Right lobe of liver (tissue), 6 donors: ENCODE results near the gene CYBA. TPM values are rescaled to one million over a fixed set of nuclear protein-coding genes. Genes with fewer than 3 reads are reported as not detected.

Experiments used
- ATAC-seq, 4 donors: fragments of 200-7000 bp; cut with Tn5 transposase; one replicate each; pipeline ENCODE4 v1.9.1; 2020; ENCODE audit warnings: mild to moderate bottlenecking in 4 of 4, moderate library complexity in 4 of 4
- DNase-seq, 3 donors: peaks; one replicate each; pipeline ENCODE4 v3.0.0-alpha.2; 2020
- H3K27ac ChIP-seq, 3 donors: fragments of 200-600 bp; one replicate each; pipeline ENCODE4 v1.8.0; 2022
- H3K27me3 ChIP-seq, 2 donors: fragments of 200-600 bp; one replicate each; pipeline ENCODE4 v1.8.0; 2022
- H3K36me3 ChIP-seq, 4 donors: fragments of 200-600 bp; sonication (generic) in 1 of 4; one replicate each; pipeline versions ENCODE4 v1.5.1 to v1.8.0; 2017 to 2022; ENCODE audit warnings: control low read depth in 1 of 4
- H3K4me1 ChIP-seq, 4 donors: fragments of 200-600 bp; sonication (generic) in 1 of 4; one replicate each; pipeline versions ENCODE4 v1.5.1 to v1.8.0; 2017 to 2022; ENCODE audit warnings: control low read depth in 1 of 4
- H3K4me3 ChIP-seq, 3 donors: fragments of 200-600 bp; one replicate each; pipeline ENCODE4 v1.8.0; 2022
- H3K9me3 ChIP-seq, 4 donors: fragments of 200-600 bp; sonication (generic) in 1 of 4; one replicate each; pipeline versions ENCODE4 v1.5.1 to v1.8.0; 2017 to 2022; ENCODE audit warnings: control low read depth in 1 of 4
- POLR2A ChIP-seq: fragments of 450-650 bp; IDR thresholded peaks from one replicate; pipeline ENCODE4 v1.6.1; 2017; ENCODE audit warnings: antibody characterized with exemption, mild to moderate bottlenecking
- WGBS: methylation state at CpG from one replicate; pipeline ENCODE4 v1.1.6; 2018; ENCODE audit warnings: low coverage, low lambda C conversion rate; ENCODE audit not compliant: insufficient coverage; ENCODE audit errors: missing lambda C conversion rate; 5-methylcytosine and 5-hydroxymethylcytosine counted together
- intact Hi-C, 2 donors: fragments of 100-400 bp; cut with DNase I; formaldehyde crosslinking; loops; one replicate each; pipeline versions ENCODE4 v1.11.2 to v1.14.1; 2022
- total RNA-seq, 6 experiments: library from RNA; depleted of rRNA in 2 of 6; stranded (reverse); fragments of >200 nt in 2 of 6; fragmentation: NEBNext Ultra II Directional in 3 of 6; extraction: Animal tissue kit (Norgen Biotek cat#: 25700) in 3 of 6; gene quantifications; one replicate each; pipeline versions ENCODE4 v1.1.0 to v1.2.4, GENCODE V29; 2016 to 2023
- TF ChIP-seq, protein P1 (sequence below), 4 donors: fragments of 200-600 bp in 3 of 4; fragments of 450-650 bp in 1 of 4; IDR thresholded peaks; one replicate each; pipeline versions ENCODE4 v1.5.1 to v1.8.0; 2016 to 2022; ENCODE audit warnings: antibody characterized with exemption in 4 of 4, mild to moderate bottlenecking in 2 of 4
- donor health status: DM: no; HTN: yes; CAD: no.
- donor health status: DM: no; HTN: no; CAD: no.
- donor health status: DM: no; HTN: no; CAD: no.
- donor health status: DM: no; HTN: yes; CAD: no.
- donor health status: DM: no; HTN: yes; CAD: no.

CYBA gene
- total RNA-seq, 6 experiments from 2014 or later, result 22.8 to 70.0 (median 41.3) TPM

DNA sequence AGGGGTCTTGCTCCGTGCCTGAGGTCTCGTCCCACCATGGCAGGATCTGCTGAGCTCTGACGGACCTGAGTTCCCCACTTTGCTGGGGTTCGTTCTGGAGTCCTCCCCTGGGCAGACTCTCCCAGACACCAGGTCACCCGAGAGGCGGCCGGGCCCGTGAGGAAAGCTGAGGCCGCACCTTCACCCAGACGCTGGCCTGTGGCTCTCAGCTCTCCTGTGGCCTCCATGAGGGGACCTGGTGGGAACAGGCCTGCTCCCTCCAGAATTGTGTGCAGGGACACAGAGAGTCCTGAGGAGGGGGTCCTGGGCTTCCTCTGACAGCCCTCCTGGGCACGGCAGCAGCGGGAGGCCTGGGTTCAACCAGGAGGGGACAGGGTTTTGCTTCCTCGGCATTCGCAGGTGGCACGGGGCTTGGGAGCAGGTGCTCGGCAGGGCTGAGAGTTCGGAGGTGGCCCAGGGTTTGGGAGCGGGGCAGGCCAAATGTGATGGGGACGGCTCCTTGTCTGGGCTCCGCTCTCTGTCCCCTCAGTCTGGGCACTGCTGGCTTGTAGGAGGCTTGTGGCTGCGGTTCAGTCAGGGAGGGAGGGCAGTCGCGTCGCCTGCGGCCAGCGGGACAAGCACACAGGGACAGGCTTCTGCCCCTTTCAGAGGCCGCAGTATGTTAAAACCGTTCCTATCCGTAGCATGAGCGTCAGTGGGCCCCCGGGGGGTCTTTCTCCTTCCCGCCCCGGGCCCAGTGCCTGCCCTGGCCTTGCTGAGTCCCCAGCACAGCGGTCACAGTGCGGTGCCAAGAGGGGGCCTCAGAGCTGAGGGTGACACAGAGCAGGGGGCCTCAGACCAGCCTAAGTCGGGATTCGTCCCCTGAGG, 43.6 kb upstream of the CYBA start:
- TF ChIP-seq, protein P1, sequence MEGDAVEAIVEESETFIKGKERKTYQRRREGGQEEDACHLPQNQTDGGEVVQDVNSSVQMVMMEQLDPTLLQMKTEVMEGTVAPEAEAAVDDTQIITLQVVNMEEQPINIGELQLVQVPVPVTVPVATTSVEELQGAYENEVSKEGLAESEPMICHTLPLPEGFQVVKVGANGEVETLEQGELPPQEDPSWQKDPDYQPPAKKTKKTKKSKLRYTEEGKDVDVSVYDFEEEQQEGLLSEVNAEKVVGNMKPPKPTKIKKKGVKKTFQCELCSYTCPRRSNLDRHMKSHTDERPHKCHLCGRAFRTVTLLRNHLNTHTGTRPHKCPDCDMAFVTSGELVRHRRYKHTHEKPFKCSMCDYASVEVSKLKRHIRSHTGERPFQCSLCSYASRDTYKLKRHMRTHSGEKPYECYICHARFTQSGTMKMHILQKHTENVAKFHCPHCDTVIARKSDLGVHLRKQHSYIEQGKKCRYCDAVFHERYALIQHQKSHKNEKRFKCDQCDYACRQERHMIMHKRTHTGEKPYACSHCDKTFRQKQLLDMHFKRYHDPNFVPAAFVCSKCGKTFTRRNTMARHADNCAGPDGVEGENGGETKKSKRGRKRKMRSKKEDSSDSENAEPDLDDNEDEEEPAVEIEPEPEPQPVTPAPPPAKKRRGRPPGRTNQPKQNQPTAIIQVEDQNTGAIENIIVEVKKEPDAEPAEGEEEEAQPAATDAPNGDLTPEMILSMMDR (IDR thresholded peaks at IDR 0.05), result no peak
- no peak for TF ChIP-seq POLR2A
- whole genome bisulfite sequencing, result 100% methylated on average over 1 of the region's 37 CpGs

DNA sequence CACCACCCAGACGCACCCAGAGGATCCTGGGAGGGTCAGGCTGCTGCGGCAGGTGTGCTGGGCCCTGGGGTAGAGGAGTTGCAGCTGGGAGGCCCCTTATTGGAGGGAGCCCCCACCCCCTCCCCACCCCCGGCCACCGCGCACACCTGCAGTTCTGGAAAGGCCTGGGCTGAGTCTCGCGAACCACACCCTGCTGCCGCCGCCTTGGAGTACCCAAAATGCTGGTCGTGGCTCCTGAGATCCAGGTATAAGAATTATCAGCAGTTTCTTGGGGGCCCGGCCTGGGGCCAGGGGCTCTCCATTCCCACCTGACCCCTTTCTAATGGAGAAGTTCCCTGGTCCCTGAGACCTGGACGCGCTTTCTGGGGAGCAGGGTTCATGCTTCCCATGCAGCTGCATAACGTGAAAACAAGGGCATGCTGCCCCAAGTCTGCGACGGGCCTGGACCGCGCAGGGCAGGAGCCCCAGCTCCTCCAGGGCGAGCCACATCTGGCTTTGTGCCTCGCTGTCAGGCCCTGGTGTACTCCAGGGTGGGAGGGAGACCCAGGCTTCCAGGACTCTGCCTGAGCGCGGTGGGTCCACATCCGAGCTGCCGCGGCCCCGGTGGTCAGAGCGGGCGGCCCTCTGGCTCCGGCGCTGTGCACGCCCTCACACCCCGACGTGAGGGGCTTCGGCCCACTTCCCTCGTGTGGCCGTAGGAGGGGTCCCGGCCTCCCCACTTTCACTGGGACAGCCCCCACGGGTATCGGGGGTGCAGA, 42.7 kb upstream of the CYBA start:
- WGBS, result 80% methylated on average over 1 of the region's 39 CpGs
- ATAC-seq (no peak), DNase-seq (peak in 1 of 3 donors; percentile 21)
- Histone ChIP-seq H3K4me3 (no peak overlapping the region), H3K9me3 (no peaks in the 10 kb centered on the region), H3K4me1 (no peaks in the 10 kb centered on the region), H3K27me3 (no peaks in the 10 kb centered on the region), H3K36me3 (peaks cover 0 to 4% (median 1%) of the 10 kb centered on the region in 4 donors), H3K27ac (no peak overlapping the region)
- TF ChIP-seq, protein P1 (IDR thresholded peaks at IDR 0.05), result no peak
- no peak for TF ChIP-seq POLR2A
- intact Hi-C loops, result no loop called here

More for the DNA sequence above, 43.6 kb upstream of the CYBA start:
- Histone ChIP-seq H3K36me3 (peaks cover 0 to 8% (median 1%) of the 10 kb centered on the region in 4 donors), H3K9me3 (no peaks in the 10 kb centered on the region), H3K4me3 (no peak overlapping the region), H3K27me3 (no peaks in the 10 kb centered on the region), H3K4me1 (no peaks in the 10 kb centered on the region), H3K27ac (no peak overlapping the region)
- no peak for ATAC-seq
- intact Hi-C loops, result no loop called here
- DNase-seq, result peak in 1 of 3 donors; percentile 47

DNA sequence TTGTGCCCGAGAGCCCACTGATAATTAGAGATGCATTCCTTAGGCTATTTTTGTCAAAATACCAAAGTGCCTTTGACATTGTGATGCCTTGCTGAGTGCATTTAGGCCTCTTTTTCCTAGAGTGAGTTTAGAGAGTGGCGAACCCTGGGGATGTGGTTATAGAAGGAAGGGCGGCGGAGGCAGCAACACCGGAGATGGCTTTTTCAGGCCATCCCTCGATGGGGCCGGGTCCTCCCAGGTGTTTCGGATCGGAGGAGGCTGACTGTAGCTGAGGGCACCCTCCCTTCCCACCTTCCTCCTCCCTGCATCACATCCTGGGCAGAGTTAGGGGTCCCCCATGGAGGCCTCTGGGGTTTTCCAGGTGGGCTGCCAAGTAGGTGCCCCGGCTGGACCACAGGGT, 42.0 kb upstream of the CYBA start:
- H3K4me3 ChIP-seq, result no peak overlapping the region
- no peak for TF ChIP-seq POLR2A
- TF ChIP-seq, protein P1 (IDR thresholded peaks at IDR 0.05), result no peak
- no peak overlapping the region for H3K27ac ChIP-seq
- no peaks in the 10 kb centered on the region for H3K9me3 ChIP-seq
- H3K4me1 ChIP-seq, result no peaks in the 10 kb centered on the region
- intact Hi-C loops, result no loop called here
- H3K27me3 ChIP-seq, result no peaks in the 10 kb centered on the region
- DNase-seq, result no peak
- H3K36me3 ChIP-seq, result peaks cover 0 to 4% (median 1%) of the 10 kb centered on the region in 4 donors
- no peak for ATAC-seq
- 60% methylated on average over 2 of the region's 10 CpGs for WGBS

DNA sequence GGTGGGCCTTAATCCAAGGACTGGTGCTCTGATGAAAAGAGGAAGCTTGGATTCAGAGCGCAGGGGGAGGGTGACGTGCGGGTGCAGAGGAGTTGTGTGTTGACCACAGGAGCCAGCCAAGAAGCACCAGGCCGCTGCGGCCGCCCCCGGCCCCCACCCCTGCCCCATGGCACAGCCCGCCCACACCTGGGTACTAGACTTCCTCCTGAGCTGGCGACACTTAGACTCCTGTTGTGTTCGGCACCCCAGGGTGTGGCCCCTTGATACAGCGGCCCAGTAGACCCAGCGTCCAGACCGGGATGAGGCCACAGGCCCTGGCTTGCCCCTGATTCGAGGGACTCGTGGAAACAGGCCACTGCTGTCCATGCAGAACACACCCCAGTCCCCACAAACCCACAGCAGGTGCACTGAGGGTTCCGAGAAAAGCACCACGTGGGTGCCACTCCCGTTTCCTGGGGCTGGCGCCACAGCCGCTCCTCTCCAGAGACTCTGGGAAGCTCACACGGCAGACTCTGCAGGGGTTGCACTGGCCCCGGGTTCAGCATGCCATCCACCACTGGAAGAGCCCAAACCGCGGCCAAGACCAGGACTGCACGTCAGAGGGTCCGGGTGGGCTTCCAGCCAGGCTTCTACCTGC, 41.2 kb upstream of the CYBA start:
- DNase-seq, result peak in 2 of 3 donors; percentile 35 to 65
- no peak for TF ChIP-seq POLR2A
- TF ChIP-seq, protein P1 (IDR thresholded peaks at IDR 0.05), result no peak
- Histone ChIP-seq H3K9me3 (no peaks in the 10 kb centered on the region), H3K4me1 (no peaks in the 10 kb centered on the region), H3K36me3 (peaks cover 0 to 2% (median 0%) of the 10 kb centered on the region in 4 donors), H3K4me3 (no peak overlapping the region), H3K27me3 (no peaks in the 10 kb centered on the region), H3K27ac (no peak overlapping the region)
- WGBS, result no CpG with 5 or more reads among the region's 26 CpGs
- intact Hi-C loops, result no loop called here
- peak in 1 of 4 donors; percentile 55 for ATAC-seq
